H1 (cell line): ENCODE data around the gene TXNRD2.

Experiments
- ATF2 ChIP-seq: IDR thresholded peaks from 2 replicates; pipeline ENCODE4 v1.6.1; 2012; ENCODE audit warnings: low read length, inconsistent platforms
- CREB1 ChIP-seq: IDR thresholded peaks from 2 replicates; pipeline ENCODE4 v1.6.1; 2012; ENCODE audit warnings: inconsistent platforms
- CTCF ChIP-seq, 3 experiments: IDR thresholded peaks; 1 replicate in 2 of 3; 2 replicates in 1 of 3; pipeline versions ENCODE4 v1.5.1 to v1.6.1; 2011; ENCODE audit warnings: low read length in 3 of 3, mild to moderate bottlenecking in 3 of 3, inconsistent platforms in 2 of 3, low read depth in 1 of 3, moderate library complexity in 1 of 3; ENCODE audit not compliant: insufficient read depth in 1 of 3; ENCODE audit errors: control extremely low read depth in 1 of 3
- NRF1 ChIP-seq: IDR thresholded peaks from 2 replicates; pipeline ENCODE4 v1.6.1; 2011; ENCODE audit warnings: mild to moderate bottlenecking, low read depth, low read length, improper control_type of control experiment
- POLR2A ChIP-seq, 2 experiments: IDR thresholded peaks; 1 replicate in 1 of 2; 2 replicates in 1 of 2; pipeline ENCODE4 v1.6.1; 2011; ENCODE audit warnings: low read depth in 2 of 2, low read length in 2 of 2, mild to moderate bottlenecking in 2 of 2; ENCODE audit errors: control extremely low read depth in 1 of 2
- POLR2AphosphoS5 ChIP-seq: IDR thresholded peaks from 2 replicates; pipeline ENCODE4 v1.6.1; 2011; ENCODE audit warnings: low read depth, low read length
- SP2 ChIP-seq: IDR thresholded peaks from 2 replicates; pipeline ENCODE4 v1.6.1; 2012; ENCODE audit warnings: mild to moderate bottlenecking, low read length, inconsistent platforms
- USF2 ChIP-seq: IDR thresholded peaks from 2 replicates; pipeline ENCODE4 v1.6.1; 2011; ENCODE audit warnings: low read length, improper control_type of control experiment
- YY1 ChIP-seq: IDR thresholded peaks from 2 replicates; pipeline ENCODE4 v1.6.1; 2011; ENCODE audit warnings: low read depth, mild to moderate bottlenecking, low read length
- TF ChIP-seq, protein P1 (sequence below): IDR thresholded peaks from 2 replicates; pipeline ENCODE4 v1.6.1; 2012; ENCODE audit warnings: inconsistent platforms

- TF ChIP-seq YY1, result no peak
- TF ChIP-seq USF2, result no peak
- peak; percentile 89 to 99 (median 93) for TF ChIP-seq CTCF (IDR thresholded peaks at IDR 0.05; ENCODE audit: control extremely low read depth in 1 of 3, insufficient read depth in 1 of 3, low read depth in 1 of 3, low read length in 3 of 3)
- TF ChIP-seq POLR2A (IDR thresholded peaks at IDR 0.05; ENCODE audit: control extremely low read depth in 1 of 2, low read depth in 2 of 2, low read length in 2 of 2), result no peak
- no peak for TF ChIP-seq NRF1
- no peak for TF ChIP-seq POLR2AphosphoS5
- TF ChIP-seq, protein P1, sequence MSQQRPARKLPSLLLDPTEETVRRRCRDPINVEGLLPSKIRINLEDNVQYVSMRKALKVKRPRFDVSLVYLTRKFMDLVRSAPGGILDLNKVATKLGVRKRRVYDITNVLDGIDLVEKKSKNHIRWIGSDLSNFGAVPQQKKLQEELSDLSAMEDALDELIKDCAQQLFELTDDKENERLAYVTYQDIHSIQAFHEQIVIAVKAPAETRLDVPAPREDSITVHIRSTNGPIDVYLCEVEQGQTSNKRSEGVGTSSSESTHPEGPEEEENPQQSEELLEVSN, result no peak
- TF ChIP-seq CREB1, result no peak
- TF ChIP-seq ATF2, result no peak
- TF ChIP-seq SP2, result no peak
Observed at GRCh38 chr22:19970479-19971275, 29.1 kb upstream of the TXNRD2 start.
